TTC549 (cell line): ENCODE measurements around the gene KASH5.

ENCODE experiments used
- FAIRE-seq: peaks from 2 replicates; lab custom pipeline; 2012; peaks lifted over from hg19 to GRCh38; lab: Jason Lieb, UNC

The KASH5 gene

GRCh38 chr19:49422407-49423070, 34.5 kb downstream of the KASH5 start:
- FAIRE-seq, result no peak

- no peak for FAIRE-seq
Observed at GRCh38 chr19:49423071-49423984, 35.3 kb downstream of the KASH5 start, which contains the start of gene PTH2. TSS of gene PTH2 (minus strand) at chr19:49423441. CDS start at chr19:49423339, 102 bp downstream.

- FAIRE-seq, result no peak
Observed at GRCh38 chr19:49423985-49424303, 35.9 kb downstream of the KASH5 start.

GRCh38 chr19:49425178-49425577, 37.1 kb downstream of the KASH5 start, which contains the start of gene GFY:
TSS of gene GFY (plus strand) at chr19:49425388. CDS start at chr19:49426431, 1,043 bp downstream.
- FAIRE-seq, result no peak

GRCh38 chr19:49425922-49426592, 38.0 kb downstream of the KASH5 start:
- FAIRE-seq, result no peak

GRCh38 chr19:49427339-49427738, 39.3 kb downstream of the KASH5 start:
- FAIRE-seq, result no peak

DNA sequence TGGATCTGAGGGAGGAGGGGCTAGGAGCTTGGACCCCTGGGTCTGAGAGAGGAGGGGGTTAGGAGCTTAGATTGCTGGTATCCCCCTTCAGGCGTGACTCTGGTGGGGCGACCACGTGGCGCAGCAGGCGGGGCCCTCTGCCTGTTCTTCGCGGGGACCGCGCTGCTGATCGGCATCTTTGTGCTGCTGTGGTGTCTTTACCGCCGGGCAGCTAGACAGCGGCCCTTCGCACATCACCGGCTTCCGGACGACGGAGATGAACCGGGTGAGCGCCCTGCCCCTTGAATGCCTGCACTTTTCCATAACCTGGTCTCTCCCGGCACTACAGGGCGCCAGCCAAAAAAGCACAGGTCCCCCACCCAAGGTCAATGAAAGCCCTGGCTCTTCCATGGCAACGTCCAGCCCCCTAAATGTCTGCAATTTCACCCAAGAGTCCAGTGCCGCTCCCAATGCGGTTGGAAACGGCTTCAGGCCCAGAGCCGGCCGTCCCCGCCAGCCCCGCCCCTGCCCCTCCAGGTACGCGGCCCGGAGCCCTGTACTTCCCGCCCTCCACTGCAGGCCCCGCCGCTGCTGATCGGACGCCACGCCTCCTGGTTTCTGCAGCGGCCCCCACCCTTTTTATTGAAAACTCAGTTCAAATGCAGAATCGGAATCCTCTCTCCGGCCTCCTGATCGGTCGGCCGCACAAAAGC, 40.0 kb downstream of the KASH5 start:
- no peak for FAIRE-seq

GRCh38 chr19:49428547-49429451, 40.8 kb downstream of the KASH5 start:
- FAIRE-seq, result no peak

DNA sequence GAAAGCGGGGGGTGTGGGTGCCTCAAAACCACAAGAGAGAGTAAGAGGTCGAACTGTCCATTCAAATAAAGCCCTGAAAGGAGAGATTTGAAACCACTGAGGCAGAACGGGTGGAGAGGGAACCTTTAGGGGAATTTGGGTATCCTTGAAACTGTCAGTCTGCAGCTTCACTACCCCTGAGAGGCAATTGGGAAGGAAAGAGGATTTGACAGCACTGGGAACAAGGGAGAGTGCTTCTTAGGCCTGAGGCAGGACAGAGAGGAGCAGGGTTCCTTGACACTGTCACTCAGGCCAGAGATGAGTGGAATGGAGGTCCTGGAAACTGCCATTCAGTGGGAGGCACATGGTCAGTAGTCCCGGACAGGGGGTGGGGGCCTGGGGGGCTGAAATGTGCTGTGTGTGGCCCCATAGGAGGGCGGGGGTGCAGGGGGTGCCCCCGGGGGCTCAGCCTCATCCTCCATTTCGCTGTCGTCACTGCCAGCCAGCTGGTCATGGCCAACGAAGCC, 42.2 kb downstream of the KASH5 start:
- FAIRE-seq, result no peak

DNA sequence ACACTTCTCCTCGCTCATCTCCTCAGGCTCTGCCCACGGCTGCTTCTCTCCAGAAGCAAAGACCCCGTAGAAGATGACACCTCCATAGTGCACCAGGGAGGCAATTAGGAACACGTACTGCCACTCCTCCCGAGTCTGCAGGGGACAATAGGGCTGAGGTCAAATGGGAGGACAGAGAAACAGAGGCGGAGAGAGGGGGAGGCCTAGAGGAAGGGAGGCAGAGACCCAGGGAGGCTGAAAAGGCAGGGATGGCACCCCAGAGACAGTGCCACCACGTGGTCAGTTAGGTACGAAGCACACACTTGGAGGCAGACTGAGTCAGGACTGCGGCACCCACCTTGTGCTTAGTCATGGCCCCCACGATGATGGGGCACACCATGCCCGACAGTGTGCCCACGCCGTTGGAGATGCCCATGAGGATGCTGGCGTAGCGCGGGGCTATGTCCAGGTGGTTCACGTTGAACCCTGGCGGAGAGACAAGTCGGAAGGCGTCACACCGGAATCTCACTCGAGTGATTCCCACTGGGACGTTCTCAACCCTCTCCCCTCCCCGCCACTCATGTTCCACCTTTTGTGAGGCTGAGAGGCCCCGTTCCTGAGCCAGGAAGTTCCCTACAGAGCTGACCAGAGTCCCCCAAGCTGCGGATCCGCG, 42.8 kb downstream of the KASH5 start:
- FAIRE-seq, result no peak

- no peak for FAIRE-seq
Observed at GRCh38 chr19:49431330-49431749, 43.3 kb downstream of the KASH5 start.

GRCh38 chr19:49432141-49433073, 44.4 kb downstream of the KASH5 start:
- no peak for FAIRE-seq

GRCh38 chr19:49433240-49433901, 45.3 kb downstream of the KASH5 start:
- no peak for FAIRE-seq

DNA sequence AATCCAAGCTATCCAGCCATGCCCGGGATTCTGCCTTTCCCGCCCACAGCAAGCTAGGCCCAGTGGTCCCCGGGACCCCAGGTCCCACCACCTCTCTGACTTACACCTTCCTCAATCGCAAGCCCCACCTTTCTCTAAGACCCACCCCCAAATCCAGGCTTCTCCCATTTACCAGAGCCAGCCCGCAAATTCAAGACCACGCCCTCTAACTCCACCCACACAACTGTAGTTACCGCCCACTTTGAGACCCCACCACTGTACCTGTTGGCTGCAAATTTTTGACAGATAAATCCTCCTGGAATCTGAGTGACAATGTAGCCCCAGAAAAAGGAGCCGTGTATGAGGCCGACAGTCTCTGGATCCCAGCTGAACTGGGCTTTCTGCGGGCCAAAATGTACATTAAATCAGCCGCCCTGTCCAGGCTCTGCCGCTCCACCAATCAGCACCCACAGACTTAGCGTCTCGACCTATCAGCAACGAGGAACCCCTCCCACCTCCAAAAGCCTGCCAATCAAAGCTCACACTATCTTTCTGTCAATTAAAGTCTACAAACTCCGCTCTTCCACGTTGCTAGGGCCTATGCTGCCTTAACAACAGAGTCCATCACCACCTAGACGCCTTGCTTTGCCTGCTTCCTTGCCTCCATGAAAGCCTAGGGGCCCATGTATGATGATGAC, 47.0 kb downstream of the KASH5 start:
- no peak for FAIRE-seq

DNA sequence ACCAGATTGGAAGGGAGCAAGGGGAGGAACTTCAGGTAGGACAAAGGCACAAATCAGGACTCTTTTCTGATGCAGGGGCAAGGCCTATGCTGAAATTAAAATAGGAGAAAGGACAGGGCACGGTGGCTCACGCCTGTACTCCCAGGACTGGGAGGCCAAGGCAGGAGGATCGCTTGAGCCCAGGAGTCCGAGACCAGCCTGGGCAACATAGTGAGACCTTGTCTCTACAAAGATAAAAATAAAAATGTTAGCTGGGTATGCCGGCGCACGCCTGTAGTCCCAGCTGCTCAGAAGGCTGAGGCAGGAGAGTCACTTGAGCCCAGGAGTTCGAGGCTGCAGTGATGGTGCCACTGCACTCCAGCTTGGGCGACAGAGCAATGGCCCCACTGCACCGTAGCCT, 47.6 kb downstream of the KASH5 start:
- no peak for FAIRE-seq

GRCh38 chr19:49436381-49437017, 48.5 kb downstream of the KASH5 start:
- no peak for FAIRE-seq

- no peak for FAIRE-seq
Observed at GRCh38 chr19:49437231-49437630, 49.2 kb downstream of the KASH5 start.

- no peak for FAIRE-seq
Observed at GRCh38 chr19:49438261-49438660, 50.2 kb downstream of the KASH5 start.
